Endothelial cell of umbilical vein (primary cell): ENCODE data around the gene HELZ2. TPM values are rescaled to one million over a fixed set of nuclear protein-coding genes. Genes with fewer than 3 reads are reported as not detected.

Experiments
- BruUV-seq: library from RNA; stranded (reverse); fragments of 400-500 nt; replicated peaks from 2 replicates; lab custom pipeline; 2021; lab: Mats Ljungman, UMichigan
- CTCF ChIA-PET: fragments of 300-600, 350-600 bp; sonication (Branson Sonifier 250); formaldehyde crosslinking; loops from one replicate; lab custom pipeline; 2021; ENCODE audit warnings: antibody characterized with exemption, inconsistent platforms; lab: Charles Lee
- POLR2A ChIA-PET: fragments of 300-600, 350-600 bp; sonication (Branson Sonifier 250); formaldehyde crosslinking; loops from one replicate; lab custom pipeline; 2021; ENCODE audit warnings: antibody characterized with exemption, inconsistent platforms; lab: Charles Lee
- DNase-seq: peaks from one replicate; pipeline ENCODE4 v3.0.0-alpha.2; 2011; ENCODE audit warnings: low read depth, low spot score
- FAIRE-seq: peaks from 2 replicates; lab custom pipeline; 2011; peaks lifted over from hg19 to GRCh38; lab: Jason Lieb, UNC
- H2AFZ ChIP-seq: 2 replicates; pipeline ENCODE4 v1.6.0; 2012; ENCODE audit warnings: low read depth, low read length, control low read depth, inconsistent platforms
- H3K27ac ChIP-seq: 2 replicates; pipeline ENCODE4 v1.5.1; 2011; ENCODE audit warnings: low read depth, mild to moderate bottlenecking, control low read depth, low read length, moderate library complexity; ENCODE audit not compliant: insufficient read depth
- H3K27me3 ChIP-seq, 2 experiments: 2 replicates each; pipeline versions ENCODE4 v1.6.0 to v1.6.1; 2011; ENCODE audit warnings: low read length in 2 of 2, mixed read lengths in 1 of 2; ENCODE audit not compliant: control insufficient read depth in 2 of 2, insufficient read depth in 2 of 2
- H3K36me3 ChIP-seq, 2 experiments: 2 replicates in 1 of 2; 3 replicates in 1 of 2; pipeline ENCODE4 v1.5.1; 2011; ENCODE audit warnings: low read length in 2 of 2, mild to moderate bottlenecking in 1 of 2, moderate library complexity in 1 of 2; ENCODE audit not compliant: control insufficient read depth in 2 of 2, insufficient read depth in 2 of 2; ENCODE audit errors: extremely low read depth in 1 of 2
- H3K4me1 ChIP-seq: 3 replicates; pipeline ENCODE4 v1.5.1; 2011; ENCODE audit warnings: mild to moderate bottlenecking, low read length; ENCODE audit not compliant: control insufficient read depth, insufficient read depth; ENCODE audit errors: extremely low read depth
- H3K4me2 ChIP-seq: 2 replicates; pipeline ENCODE4 v1.6.1; 2011; ENCODE audit warnings: low read length, control low read depth, mixed read lengths; ENCODE audit not compliant: insufficient read depth
- H3K4me3 ChIP-seq, 3 experiments: fragments of 200-600 bp in 1 of 3; sonication (generic), shearing (Covaris generic) in 1 of 3; replicated peaks in 1 of 3; 2 replicates each; pipeline ENCODE4 v1.5.1; 2011 to 2016; ENCODE audit warnings: control low read depth in 3 of 3, low read length in 3 of 3, mild to moderate bottlenecking in 2 of 3, inconsistent platforms in 1 of 3, low read depth in 1 of 3, moderate library complexity in 1 of 3; ENCODE audit not compliant: insufficient read depth in 1 of 3
- H3K79me2 ChIP-seq: 2 replicates; pipeline ENCODE4 v1.6.0; 2012; ENCODE audit warnings: low read length, inconsistent platforms; ENCODE audit not compliant: control insufficient read depth, insufficient read depth
- H3K9ac ChIP-seq: replicated peaks from 2 replicates; pipeline ENCODE3; 2011; ENCODE audit warnings: low read length, control low read depth; ENCODE audit not compliant: insufficient read depth; ENCODE audit errors: extremely low read depth
- H3K9me1 ChIP-seq: replicated peaks from 3 replicates; pipeline ENCODE4 v1.6.0; 2011; ENCODE audit warnings: mild to moderate bottlenecking, low read length; ENCODE audit not compliant: control insufficient read depth, insufficient read depth; ENCODE audit errors: extremely low read depth
- H3K9me3 ChIP-seq: replicated peaks from 2 replicates; pipeline ENCODE4 v1.5.1; 2012; ENCODE audit warnings: low read length, inconsistent platforms; ENCODE audit not compliant: control insufficient read depth, insufficient read depth
- H4K20me1 ChIP-seq: replicated peaks from 2 replicates; pipeline ENCODE3; 2011; ENCODE audit warnings: mild to moderate bottlenecking, low read length; ENCODE audit not compliant: control insufficient read depth, insufficient read depth; ENCODE audit errors: extremely low read depth
- CTCF ChIP-seq, 2 donors: IDR thresholded peaks; 1 replicate in 1 of 2; 2 replicates in 1 of 2; pipeline ENCODE4 v1.5.1; 2011; ENCODE audit warnings: low read length in 2 of 2, mild to moderate bottlenecking in 2 of 2, moderate library complexity in 2 of 2, control low read depth in 1 of 2, inconsistent platforms in 1 of 2, low read depth in 1 of 2; ENCODE audit not compliant: insufficient read depth in 1 of 2; ENCODE audit errors: extremely low read depth in 1 of 2
- FOS ChIP-seq: IDR thresholded peaks from 2 replicates; pipeline ENCODE4 v1.6.1; 2011; ENCODE audit warnings: mild to moderate bottlenecking, low read length, moderate library complexity, borderline replicate concordance; ENCODE audit not compliant: insufficient read depth
- GATA2 ChIP-seq: IDR thresholded peaks from 2 replicates; pipeline ENCODE4 v1.7.0; 2011; ENCODE audit warnings: low read depth, mild to moderate bottlenecking, moderate library complexity, mixed read lengths, low read length; ENCODE audit not compliant: insufficient read length, insufficient read depth
- MYC ChIP-seq: IDR thresholded peaks from one replicate; pipeline ENCODE4 v1.6.1; 2011; ENCODE audit warnings: mild to moderate bottlenecking, low read depth, low read length
- POLR2A ChIP-seq: IDR thresholded peaks from 2 replicates; pipeline ENCODE4 v1.6.1; 2012; ENCODE audit warnings: low read depth, mild to moderate bottlenecking, control low read depth, low read length
- POLR2AphosphoS5 ChIP-seq: IDR thresholded peaks from 2 replicates; pipeline ENCODE4 v1.6.1; 2012; ENCODE audit warnings: low read depth, mild to moderate bottlenecking, control low read depth, low read length, moderate library complexity; ENCODE audit not compliant: insufficient read depth
- dilution Hi-C: fragments of 300-500 bp; cut with MboI; formaldehyde crosslinking; loops from one replicate; pipeline ENCODE4 v1.15.0; 2019; ENCODE audit warnings: low sequenced_read_pairs; ENCODE audit not compliant: extremely low pct_ligation_motif_present
- intact Hi-C: fragments of 100-400 bp; cut with micrococcal nuclease; formaldehyde crosslinking; loops from one replicate; pipeline ENCODE4 v1.10.0; 2022
- polyA plus RNA-seq, 4 experiments: library from polyadenylated mRNA; depleted of rRNA in 3 of 4; stranded (reverse) in 3 of 4; unstranded in 1 of 4; fragments of >200 nt; gene quantifications; 2 replicates each; pipeline versions ENCODE4 v1.2.1 to v1.2.3, GENCODE V29; 2011 to 2012; ENCODE audit warnings: missing spikeins in 1 of 4
- total RNA-seq: library from RNA; stranded (reverse); gene quantifications from 2 replicates; pipeline ENCODE4 v1.2.3, GENCODE V29; 2021

HELZ2 gene
- total and polyA plus RNA-seq, 2 donors (not counting 3 experiments of a cell fraction or from before 2014, with no cell fraction given), result 10.6 to 33.2 TPM

GRCh38 chr20:63591786-63592355, 17.8 kb upstream of the HELZ2 start:
- FAIRE-seq, result no peak
- Histone ChIP-seq H3K4me3 (no peak overlapping the region), H3K36me3 (peaks cover 0 to 43% of the 10 kb centered on the region in 2 experiments), H3K27ac (no peak overlapping the region), H3K9ac (no peak overlapping the region), H4K20me1 (no peaks in the 10 kb centered on the region), H3K4me2 (no peak overlapping the region), H2AFZ (no peak overlapping the region), H3K79me2 (no peaks in the 10 kb centered on the region), H3K4me1 (no peaks in the 10 kb centered on the region), H3K9me1 (no peaks in the 10 kb centered on the region), H3K27me3 (no peaks in the 10 kb centered on the region), H3K9me3 (no peaks in the 10 kb centered on the region)
- BruUV-seq, result no TSS peak
- dilution Hi-C loops, result no loop called here
- DNase-seq, result no peak
- CTCF ChIA-PET, result interaction anchor here (0.6 kb wide), 1 partner anchor 145 kb away, joined by 3 read pairs; the partner anchor contains the start of gene LIME1
- POLR2A ChIA-PET, result interaction anchor here (0.7 kb wide), 1 partner anchor 435 kb away, joined by 3 read pairs; no protein-coding TSS in a partner anchor
- TF ChIP-seq GATA2 (no peak), FOS (no peak), POLR2A (no peak), MYC (no peak)
- intact Hi-C loops, result loop anchor here (10.0 kb wide), 1 partner anchor 427 kb away; no protein-coding TSS in a partner anchor

- Histone ChIP-seq H3K4me3 (no peak overlapping the region), H4K20me1 (no peaks in the 10 kb centered on the region), H3K27me3 (no peaks in the 10 kb centered on the region), H2AFZ (no peak overlapping the region), H3K27ac (no peak overlapping the region), H3K4me1 (no peaks in the 10 kb centered on the region), H3K36me3 (peaks cover 0 to 43% of the 10 kb centered on the region in 2 experiments), H3K9me1 (no peaks in the 10 kb centered on the region), H3K79me2 (no peaks in the 10 kb centered on the region), H3K9ac (no peak overlapping the region), H3K9me3 (no peaks in the 10 kb centered on the region), H3K4me2 (no peak overlapping the region)
- dilution Hi-C loops, result no loop called here
- no peak for FAIRE-seq
- intact Hi-C loops, result loop anchor here (10.0 kb wide), 1 partner anchor 426 kb away; no protein-coding TSS in a partner anchor
- CTCF ChIA-PET, result interaction anchor here (0.6 kb wide), 1 partner anchor 145 kb away, joined by 3 read pairs; the partner anchor contains the start of gene LIME1
- BruUV-seq, result no TSS peak
- POLR2A ChIA-PET, result interaction anchor here (0.7 kb wide), 1 partner anchor 436 kb away, joined by 3 read pairs; no protein-coding TSS in a partner anchor
- no peak for DNase-seq
- TF ChIP-seq CTCF (IDR thresholded peaks at IDR 0.05; ENCODE audit: extremely low read depth in 1 of 2, insufficient read depth in 1 of 2, low read depth in 1 of 2, low read length in 2 of 2) (no peak), FOS (no peak), MYC (no peak), POLR2AphosphoS5 (no peak)
Measured at GRCh38 chr20:63591147-63591533, 17.1 kb upstream of the HELZ2 start.
